HG02943 (cell line): ENCODE measurements around the gene FOXC1.

Source experiments
- ATAC-seq: cut with Tn5 transposase; IDR thresholded peaks from one replicate; pipeline ENCODE4 v1.9.1; 2021; ENCODE audit warnings: mild to moderate bottlenecking, low read depth, moderate library complexity; ENCODE audit not compliant: unreplicated experiment

FOXC1 gene

GRCh38 chr6:1581120-1581991 lies 28.4 kb upstream of the FOXC1 start:
- ATAC-seq = no peak

- no peak for ATAC-seq
Measured at GRCh38 chr6:1584146-1584545, 25.6 kb upstream of the FOXC1 start.

- no peak for ATAC-seq
Measured at GRCh38 chr6:1584996-1585668, 24.6 kb upstream of the FOXC1 start.

- ATAC-seq = no peak
Measured at GRCh38 chr6:1585669-1586049, 24.1 kb upstream of the FOXC1 start.

- ATAC-seq = no peak
Measured at GRCh38 chr6:1586256-1586655, 23.5 kb upstream of the FOXC1 start.

GRCh38 chr6:1586861-1587450 lies 22.8 kb upstream of the FOXC1 start:
- ATAC-seq = no peak

GRCh38 chr6:1587546-1587945 lies 22.2 kb upstream of the FOXC1 start:
- no peak for ATAC-seq

GRCh38 chr6:1587977-1588376 lies 21.7 kb upstream of the FOXC1 start:
- ATAC-seq = no peak

- ATAC-seq = no peak
Measured at GRCh38 chr6:1589208-1589607, 20.5 kb upstream of the FOXC1 start.

- no peak for ATAC-seq
Measured at GRCh38 chr6:1590580-1590979, 19.1 kb upstream of the FOXC1 start.

GRCh38 chr6:1591243-1591642 lies 18.5 kb upstream of the FOXC1 start:
- ATAC-seq = no peak

- ATAC-seq = no peak
Measured at GRCh38 chr6:1591926-1592325, 17.8 kb upstream of the FOXC1 start.

GRCh38 chr6:1592852-1593251 lies 16.9 kb upstream of the FOXC1 start:
- no peak for ATAC-seq

- ATAC-seq = no peak
Measured at GRCh38 chr6:1593286-1593957, 16.3 kb upstream of the FOXC1 start.

GRCh38 chr6:1593958-1594314 lies 15.8 kb upstream of the FOXC1 start:
- ATAC-seq = no peak

- no peak for ATAC-seq
Measured at GRCh38 chr6:1594445-1595200, 15.1 kb upstream of the FOXC1 start.

- no peak for ATAC-seq
Measured at GRCh38 chr6:1595271-1596087, 14.2 kb upstream of the FOXC1 start.

- no peak for ATAC-seq
Measured at GRCh38 chr6:1596088-1596852, 13.4 kb upstream of the FOXC1 start.
